ENCODE results near the gene ISOC1.

DNA sequence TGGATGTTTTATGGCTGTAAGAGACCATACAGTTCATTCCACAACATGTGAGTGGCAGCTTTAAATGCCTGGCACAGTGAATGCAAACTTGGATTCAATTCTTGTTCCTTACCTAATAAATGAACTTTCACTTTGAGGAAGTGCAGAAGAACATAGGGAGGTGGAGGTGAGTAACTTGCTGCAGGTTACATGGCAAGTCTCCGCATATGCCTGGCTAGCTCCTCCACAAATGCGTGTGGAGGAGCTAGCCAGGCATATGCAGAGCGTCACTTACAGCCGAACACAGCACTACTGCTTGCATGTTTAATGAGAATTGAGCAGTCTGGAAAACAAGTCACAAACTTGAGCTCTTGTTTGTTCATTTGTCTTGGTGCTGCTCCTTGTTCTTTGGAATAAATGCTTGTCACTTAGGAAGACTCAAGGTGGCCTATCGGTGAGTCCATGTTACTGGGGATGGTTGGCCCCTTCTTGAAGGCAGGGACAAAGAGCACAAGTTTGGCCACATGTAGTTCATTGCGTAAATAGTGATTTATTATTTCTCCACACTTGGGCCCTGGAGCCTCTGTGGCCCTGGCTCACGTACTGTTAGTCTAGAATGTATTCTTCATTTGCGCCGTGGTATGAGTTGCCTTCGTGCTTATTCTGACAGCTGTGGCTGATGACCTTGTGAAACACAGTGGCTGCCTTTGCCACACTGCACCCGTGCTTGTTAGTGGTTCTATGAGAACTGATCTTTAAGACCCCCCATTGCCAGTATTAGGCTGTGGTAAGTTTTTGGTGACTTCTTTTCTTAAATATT lies 3.1 kb downstream of the ISOC1 start:
- TF ChIP-seq CTCF (IDR thresholded peaks at IDR 0.05) (no peak), EZH2 (IDR thresholded peaks at IDR 0.05; ENCODE audit: borderline replicate concordance, insufficient read depth, low read depth, low read length, poor library complexity, severe bottlenecking) (no peak)
